Caco-2 (cell line): ENCODE measurements around the gene STAG3. TPM values are rescaled to one million over a fixed set of nuclear protein-coding genes. Genes with fewer than 3 reads are reported as not detected.

Source experiments
- BruUV-seq: library from RNA; stranded (reverse); fragments of 400-500 nt; replicated peaks from 2 replicates; lab custom pipeline; 2021; lab: Mats Ljungman, UMichigan
- CTCF ChIA-PET: fragments of 300-600 bp; sonication (Branson Sonifier 250); formaldehyde crosslinking; loops from one replicate; lab custom pipeline; 2022; ENCODE audit warnings: antibody characterized with exemption; lab: Charles Lee
- POLR2A ChIA-PET: fragments of 300-600 bp; sonication (Branson Sonifier 250); formaldehyde crosslinking; loops from one replicate; lab custom pipeline; 2022; ENCODE audit warnings: antibody characterized with exemption; lab: Charles Lee
- DNase-seq, 2 experiments: peaks; one replicate each; pipeline versions ENCODE4 v3.0.0 to v3.0.0-alpha.2; 2020 to 2022
- H3K27me3 ChIP-seq: replicated peaks from 2 replicates; pipeline ENCODE4 v1.6.0; 2011; ENCODE audit warnings: low read length; ENCODE audit not compliant: control insufficient read depth, insufficient read depth
- H3K36me3 ChIP-seq: 2 replicates; pipeline ENCODE4 v1.5.1; 2011; ENCODE audit warnings: low read length; ENCODE audit not compliant: control insufficient read depth, insufficient read depth
- H3K4me1 ChIP-seq: fragments of 250-450 bp; sonication (Bioruptor Pico); 2 replicates; pipeline ENCODE4 v1.5.1; 2020; ENCODE audit warnings: mild to moderate bottlenecking
- H3K4me3 ChIP-seq: 2 replicates; pipeline ENCODE4 v1.5.1; 2011; ENCODE audit warnings: low read depth, mild to moderate bottlenecking, control low read depth, low read length
- H3K9me3 ChIP-seq: fragments of 250-450 bp; sonication (Bioruptor Pico); 2 replicates; pipeline ENCODE4 v1.5.1; 2020; ENCODE audit warnings: mild to moderate bottlenecking, moderate library complexity
- H3K27ac Mint-ChIP-seq: one replicate; pipeline ENCODE4 v1.8.0; 2022; ENCODE audit warnings: mixed read lengths; ENCODE audit not compliant: unreplicated experiment
- H3K27me3 Mint-ChIP-seq: one replicate; pipeline ENCODE4 v1.8.0; 2022; ENCODE audit warnings: mixed read lengths; ENCODE audit not compliant: insufficient read depth, unreplicated experiment
- H3K36me3 Mint-ChIP-seq: one replicate; pipeline ENCODE4 v1.8.0; 2022; ENCODE audit warnings: mild to moderate bottlenecking, mixed read lengths; ENCODE audit not compliant: insufficient read depth, unreplicated experiment
- H3K4me1 Mint-ChIP-seq: one replicate; pipeline ENCODE4 v1.8.0; 2022; ENCODE audit warnings: low read depth, mixed read lengths; ENCODE audit not compliant: unreplicated experiment
- H3K4me3 Mint-ChIP-seq: one replicate; pipeline ENCODE4 v1.8.0; 2022; ENCODE audit warnings: mild to moderate bottlenecking, moderate library complexity, mixed read lengths; ENCODE audit not compliant: unreplicated experiment
- H3K9me3 Mint-ChIP-seq: one replicate; pipeline ENCODE4 v1.8.0; 2022; ENCODE audit warnings: mixed read lengths; ENCODE audit not compliant: unreplicated experiment
- intact Hi-C: fragments of 100-400 bp; cut with micrococcal nuclease; formaldehyde crosslinking; loops from one replicate; pipeline ENCODE4 v1.10.0; 2022; ENCODE audit not compliant: unreplicated experiment
- total RNA-seq: library from RNA; stranded (reverse); gene quantifications from 2 replicates; pipeline ENCODE4 v1.2.3, GENCODE V29; 2022
- TF ChIP-seq, protein P1 (sequence below), 2 experiments: fragments of 200-600 bp in 1 of 2; IDR thresholded peaks; 1 replicate in 1 of 2; 2 replicates in 1 of 2; pipeline versions ENCODE4 v1.5.1 to v1.8.0; 2011 to 2022; ENCODE audit warnings: antibody characterized with exemption in 1 of 2, control low read depth in 1 of 2, inconsistent platforms in 1 of 2, low read depth in 1 of 2, low read length in 1 of 2, mild to moderate bottlenecking in 1 of 2, moderate library complexity in 1 of 2; ENCODE audit not compliant: insufficient read depth in 1 of 2, severe bottlenecking in 1 of 2, unreplicated experiment in 1 of 2

The STAG3 gene
- total RNA-seq, 1 experiment from 2014 or later = 1.3 TPM

DNA sequence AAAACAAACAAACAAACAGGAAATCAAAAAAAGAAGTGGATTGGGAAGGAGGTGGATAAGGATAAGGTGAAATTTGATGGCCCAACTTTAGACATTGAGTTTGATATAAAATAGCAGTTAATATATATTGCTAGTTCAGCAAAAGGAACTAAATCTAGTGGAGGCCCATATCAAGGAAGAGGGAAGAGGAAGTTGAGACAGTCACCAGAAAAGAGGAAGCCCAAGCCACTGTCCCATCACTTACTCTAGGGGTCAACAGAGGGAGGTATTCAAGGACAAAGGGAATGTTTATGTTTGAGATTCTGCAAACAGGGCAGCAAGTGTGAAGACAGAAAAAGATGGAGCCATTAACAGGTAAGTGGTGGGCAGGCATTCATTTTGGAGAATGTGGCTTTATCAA is 25.3 kb upstream of the STAG3 start:
- Mint-ChIP-seq H3K27ac (no peak overlapping the region), H3K27me3 (no peaks in the 10 kb centered on the region), H3K36me3 (peaks cover 78% of the 10 kb centered on the region), H3K9me3 (no peaks in the 10 kb centered on the region), H3K4me3 (no peak overlapping the region), H3K4me1 (peaks cover 20% of the 10 kb centered on the region)
- Histone ChIP-seq H3K27me3 (no peaks in the 10 kb centered on the region), H3K4me1 (peaks cover 14% of the 10 kb centered on the region), H3K36me3 (no peaks in the 10 kb centered on the region; the same call in 1 of the 2 replicates), H3K9me3 (no peaks in the 10 kb centered on the region), H3K4me3 (no peak overlapping the region)
- DNase-seq = no peak
- ChIA-PET POLR2A (no interaction called here), CTCF (interaction anchor here (0.6 kb wide), 1 partner anchor 1728 kb away, joined by 3 read pairs; no protein-coding TSS in a partner anchor)
- TF ChIP-seq, protein P1, sequence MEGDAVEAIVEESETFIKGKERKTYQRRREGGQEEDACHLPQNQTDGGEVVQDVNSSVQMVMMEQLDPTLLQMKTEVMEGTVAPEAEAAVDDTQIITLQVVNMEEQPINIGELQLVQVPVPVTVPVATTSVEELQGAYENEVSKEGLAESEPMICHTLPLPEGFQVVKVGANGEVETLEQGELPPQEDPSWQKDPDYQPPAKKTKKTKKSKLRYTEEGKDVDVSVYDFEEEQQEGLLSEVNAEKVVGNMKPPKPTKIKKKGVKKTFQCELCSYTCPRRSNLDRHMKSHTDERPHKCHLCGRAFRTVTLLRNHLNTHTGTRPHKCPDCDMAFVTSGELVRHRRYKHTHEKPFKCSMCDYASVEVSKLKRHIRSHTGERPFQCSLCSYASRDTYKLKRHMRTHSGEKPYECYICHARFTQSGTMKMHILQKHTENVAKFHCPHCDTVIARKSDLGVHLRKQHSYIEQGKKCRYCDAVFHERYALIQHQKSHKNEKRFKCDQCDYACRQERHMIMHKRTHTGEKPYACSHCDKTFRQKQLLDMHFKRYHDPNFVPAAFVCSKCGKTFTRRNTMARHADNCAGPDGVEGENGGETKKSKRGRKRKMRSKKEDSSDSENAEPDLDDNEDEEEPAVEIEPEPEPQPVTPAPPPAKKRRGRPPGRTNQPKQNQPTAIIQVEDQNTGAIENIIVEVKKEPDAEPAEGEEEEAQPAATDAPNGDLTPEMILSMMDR (IDR thresholded peaks at IDR 0.05; ENCODE audit: insufficient read depth in 1 of 2, low read depth in 1 of 2, low read length in 1 of 2, severe bottlenecking in 1 of 2, unreplicated experiment in 1 of 2) = no peak
- intact Hi-C loops = no loop called here
- no TSS peak for BruUV-seq

- no peaks in the 10 kb centered on the region for H3K27me3 ChIP-seq
- Mint-ChIP-seq H3K27me3 (no peaks in the 10 kb centered on the region), H3K4me3 (no peak overlapping the region), H3K9me3 (no peaks in the 10 kb centered on the region), H3K27ac (no peak overlapping the region), H3K36me3 (peaks cover 84% of the 10 kb centered on the region), H3K4me1 (peaks cover 25% of the 10 kb centered on the region)
- no peaks in the 10 kb centered on the region for H3K9me3 ChIP-seq
- intact Hi-C loops = no loop called here
- no peaks in the 10 kb centered on the region; the same call in 1 of the 2 replicates for H3K36me3 ChIP-seq
- ChIA-PET CTCF (interaction anchor here (0.6 kb wide), 1 partner anchor 1727 kb away, joined by 3 read pairs; no protein-coding TSS in a partner anchor), POLR2A (no interaction called here)
- BruUV-seq = no TSS peak
- H3K4me3 ChIP-seq = no peak overlapping the region
- TF ChIP-seq, protein P1 (IDR thresholded peaks at IDR 0.05; ENCODE audit: insufficient read depth in 1 of 2, low read depth in 1 of 2, low read length in 1 of 2, severe bottlenecking in 1 of 2, unreplicated experiment in 1 of 2) = no peak
- DNase-seq = no peak
- peaks cover 18% of the 10 kb centered on the region for H3K4me1 ChIP-seq
Observed at GRCh38 chr7:100152937-100153666, 24.6 kb upstream of the STAG3 start.

- CTCF ChIA-PET = interaction anchor here (0.6 kb wide), 1 partner anchor 1025 kb away, joined by 3 read pairs; no protein-coding TSS in a partner anchor
- Histone ChIP-seq H3K9me3 (no peaks in the 10 kb centered on the region), H3K27me3 (no peaks in the 10 kb centered on the region), H3K4me1 (peaks cover 18% of the 10 kb centered on the region), H3K36me3 (no peaks in the 10 kb centered on the region; the same call in 1 of the 2 replicates), H3K4me3 (no peak overlapping the region)
- TF ChIP-seq, protein P1 (IDR thresholded peaks at IDR 0.05; ENCODE audit: insufficient read depth in 1 of 2, low read depth in 1 of 2, low read length in 1 of 2, severe bottlenecking in 1 of 2, unreplicated experiment in 1 of 2) = no peak
- H3K4me1 Mint-ChIP-seq = peaks cover 25% of the 10 kb centered on the region
- POLR2A ChIA-PET = no interaction called here
- no peak for DNase-seq
- no peaks in the 10 kb centered on the region for H3K9me3 Mint-ChIP-seq
- H3K27ac Mint-ChIP-seq = no peak overlapping the region
- H3K36me3 Mint-ChIP-seq = peaks cover 85% of the 10 kb centered on the region
- BruUV-seq = no TSS peak
- no peaks in the 10 kb centered on the region for H3K27me3 Mint-ChIP-seq
- intact Hi-C loops = no loop called here
- H3K4me3 Mint-ChIP-seq = no peak overlapping the region
Observed at GRCh38 chr7:100153708-100154535, 23.8 kb upstream of the STAG3 start.
